ENCODE measurements around the gene EXOSC3. TPM values are rescaled to one million over a fixed set of nuclear protein-coding genes. Genes with fewer than 3 reads are reported as not detected.
"Not testable (repeated sequence)": the region's sequence is repeated elsewhere in the genome, so short reads cannot be mapped to it uniquely, and the experiment has no call there.

EXOSC3 gene
- total RNA-seq, 2 donors from 2014 or later = 27.4 to 51.1 TPM

DNA sequence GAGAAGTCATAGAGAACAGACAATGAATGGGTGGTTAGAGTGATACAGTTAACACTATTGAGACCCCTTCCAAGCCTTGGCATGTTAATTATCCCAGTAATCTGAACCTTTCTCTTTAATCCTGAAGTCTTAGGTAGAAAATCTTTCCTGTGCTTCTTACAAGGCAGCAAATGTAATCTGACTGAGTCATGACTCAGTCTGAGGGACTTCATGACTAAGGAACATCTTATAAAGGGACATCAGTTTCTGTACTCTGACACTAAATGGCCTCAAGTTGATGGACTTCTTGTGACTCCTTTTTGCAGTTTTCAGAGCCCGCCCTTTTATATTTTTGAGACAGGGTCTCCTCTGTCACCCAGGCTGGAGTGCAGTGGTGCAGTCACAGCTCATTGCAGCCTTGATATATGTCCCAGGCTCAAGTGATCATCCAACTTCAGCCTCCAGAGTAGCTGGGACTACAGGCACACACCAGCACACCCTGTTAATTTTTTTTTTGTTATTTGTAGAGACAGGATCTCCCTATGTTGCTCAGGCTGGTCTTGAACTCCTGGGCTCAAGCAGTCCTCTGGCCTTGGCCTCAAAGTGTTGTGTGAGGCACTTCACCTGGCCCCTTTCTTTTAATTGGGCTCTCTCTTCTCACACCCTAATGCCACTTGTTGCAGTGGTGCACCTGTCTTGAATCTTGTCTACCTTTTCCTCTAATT lies 9.5 kb downstream of the EXOSC3 start:
- peaks cover 12% of the 10 kb centered on the region for H3K36me3 ChIP-seq
- no peaks in the 10 kb centered on the region for H3K27me3 ChIP-seq
- H3K27ac ChIP-seq = no peak overlapping the region
- H3K9me3 ChIP-seq = no peaks in the 10 kb centered on the region
- no peak for DNase-seq
- no peak overlapping the region for H3K4me3 ChIP-seq
- TF ChIP-seq, protein P1, sequence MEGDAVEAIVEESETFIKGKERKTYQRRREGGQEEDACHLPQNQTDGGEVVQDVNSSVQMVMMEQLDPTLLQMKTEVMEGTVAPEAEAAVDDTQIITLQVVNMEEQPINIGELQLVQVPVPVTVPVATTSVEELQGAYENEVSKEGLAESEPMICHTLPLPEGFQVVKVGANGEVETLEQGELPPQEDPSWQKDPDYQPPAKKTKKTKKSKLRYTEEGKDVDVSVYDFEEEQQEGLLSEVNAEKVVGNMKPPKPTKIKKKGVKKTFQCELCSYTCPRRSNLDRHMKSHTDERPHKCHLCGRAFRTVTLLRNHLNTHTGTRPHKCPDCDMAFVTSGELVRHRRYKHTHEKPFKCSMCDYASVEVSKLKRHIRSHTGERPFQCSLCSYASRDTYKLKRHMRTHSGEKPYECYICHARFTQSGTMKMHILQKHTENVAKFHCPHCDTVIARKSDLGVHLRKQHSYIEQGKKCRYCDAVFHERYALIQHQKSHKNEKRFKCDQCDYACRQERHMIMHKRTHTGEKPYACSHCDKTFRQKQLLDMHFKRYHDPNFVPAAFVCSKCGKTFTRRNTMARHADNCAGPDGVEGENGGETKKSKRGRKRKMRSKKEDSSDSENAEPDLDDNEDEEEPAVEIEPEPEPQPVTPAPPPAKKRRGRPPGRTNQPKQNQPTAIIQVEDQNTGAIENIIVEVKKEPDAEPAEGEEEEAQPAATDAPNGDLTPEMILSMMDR (IDR thresholded peaks at IDR 0.05) = no peak
- H3K9ac ChIP-seq (ENCODE audit: low read depth in 2 of 2, low read length in 2 of 2) = no peak overlapping the region
- no peaks in the 10 kb centered on the region for H3K4me1 ChIP-seq
- intact Hi-C loops (cut with DNase I) = no loop called here

DNA sequence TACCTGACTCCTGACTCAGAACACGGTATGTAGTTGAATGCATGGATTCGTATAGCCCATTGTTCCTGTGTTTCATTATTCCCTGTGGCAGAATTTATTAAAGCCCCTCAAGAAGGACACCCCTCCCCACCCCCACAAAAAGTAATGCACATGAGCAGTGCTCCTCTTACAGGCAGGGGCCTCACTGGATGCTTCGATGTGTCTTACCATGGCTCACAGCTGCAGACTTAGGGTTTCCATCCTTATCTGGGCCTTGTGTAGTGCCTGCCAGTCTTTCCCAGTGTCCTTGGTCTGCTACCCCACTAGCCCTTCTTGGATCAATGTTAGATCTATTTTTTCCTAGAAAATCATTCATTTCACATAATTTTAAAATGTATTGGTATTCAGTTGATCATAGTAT lies 14.9 kb downstream of the EXOSC3 start:
- TF ChIP-seq, protein P1 (IDR thresholded peaks at IDR 0.05) = no peak
- Histone ChIP-seq H3K9ac (ENCODE audit: low read depth in 2 of 2, low read length in 2 of 2) (no peak overlapping the region), H3K4me1 (no peaks in the 10 kb centered on the region), H3K36me3 (no peaks in the 10 kb centered on the region), H3K27ac (no peak overlapping the region), H3K27me3 (no peaks in the 10 kb centered on the region), H3K4me3 (no peak overlapping the region), H3K9me3 (no peaks in the 10 kb centered on the region)
- intact Hi-C loops (cut with DNase I) = no loop called here
- no peak for DNase-seq

DNA sequence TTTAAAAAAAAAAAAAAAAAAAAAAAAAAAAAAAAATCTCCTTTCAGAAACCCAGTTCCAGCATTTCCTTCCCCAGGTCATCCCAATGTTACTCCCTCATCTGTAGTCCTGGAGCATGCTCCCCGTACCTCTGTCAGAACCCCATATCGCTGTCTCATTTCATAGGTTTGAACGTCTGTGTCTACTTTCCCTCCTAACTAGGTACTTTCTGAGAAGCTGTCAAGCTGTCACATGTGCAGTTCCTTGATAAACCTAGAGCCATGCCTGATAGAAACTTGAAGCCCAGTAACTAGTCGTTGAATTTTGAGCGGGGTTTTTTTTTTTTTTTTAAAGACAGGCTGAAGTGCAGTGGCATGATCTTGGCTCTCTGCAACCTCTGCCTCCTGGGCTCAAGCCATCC lies 15.6 kb downstream of the EXOSC3 start:
- Histone ChIP-seq H3K36me3 (no peaks in the 10 kb centered on the region), H3K9ac (ENCODE audit: low read depth in 2 of 2, low read length in 2 of 2) (no peak overlapping the region), H3K4me3 (no peak overlapping the region), H3K27me3 (no peaks in the 10 kb centered on the region), H3K4me1 (no peaks in the 10 kb centered on the region), H3K27ac (no peak overlapping the region), H3K9me3 (no peaks in the 10 kb centered on the region)
- intact Hi-C loops (cut with DNase I) = no loop called here
- DNase-seq = no peak
- TF ChIP-seq, protein P1 (IDR thresholded peaks at IDR 0.05) = no peak

DNA sequence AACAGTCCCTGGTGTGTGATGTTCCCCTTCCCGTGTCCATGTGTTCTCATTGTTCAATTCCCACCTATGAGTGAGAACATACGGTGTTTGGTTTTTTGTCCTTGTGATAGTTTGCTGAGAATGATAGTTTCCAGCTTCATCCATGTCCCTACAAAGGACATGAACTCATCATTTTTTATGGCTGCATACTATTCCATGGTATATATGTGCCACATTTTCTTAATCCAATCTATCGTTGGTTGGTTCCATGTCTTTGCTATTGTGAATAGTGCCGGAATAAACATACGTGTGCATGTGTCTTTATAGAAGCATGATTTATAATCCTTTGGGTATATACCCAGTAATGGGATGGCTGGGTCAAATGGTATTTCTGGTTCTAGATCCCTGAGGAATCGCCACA lies 19.6 kb downstream of the EXOSC3 start:
- H3K36me3 ChIP-seq; H3K9ac ChIP-seq (ENCODE audit: low read depth in 2 of 2, low read length in 2 of 2); H3K4me1 ChIP-seq; H3K4me3 ChIP-seq; DNase-seq; H3K9me3 ChIP-seq; H3K27me3 ChIP-seq; intact Hi-C loops (cut with DNase I); H3K27ac ChIP-seq: not testable (repeated sequence)

DNA sequence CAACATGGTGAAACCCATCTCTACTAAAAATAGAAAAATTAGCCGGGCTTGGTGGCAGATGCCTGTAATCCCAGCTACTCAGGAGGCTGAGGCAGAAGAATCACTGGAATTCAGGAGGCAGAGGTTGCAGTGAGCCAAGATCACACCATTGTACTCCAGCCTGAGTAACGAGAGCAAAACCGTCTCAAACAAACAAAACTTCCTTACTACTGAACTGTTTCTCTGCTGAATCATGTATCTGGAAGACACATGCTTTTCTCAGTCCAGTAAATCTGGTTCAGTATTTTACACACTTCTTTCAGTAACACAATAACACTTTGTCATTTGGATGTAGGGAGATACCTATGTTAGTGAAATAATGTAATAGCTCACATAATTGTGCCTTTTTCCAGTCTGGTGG lies 23.4 kb downstream of the EXOSC3 start:
- no peak overlapping the region for H3K27ac ChIP-seq
- H3K9ac ChIP-seq (ENCODE audit: low read depth in 2 of 2, low read length in 2 of 2) = no peak overlapping the region
- intact Hi-C loops (cut with DNase I) = no loop called here
- no peaks in the 10 kb centered on the region for H3K36me3 ChIP-seq
- no peak for DNase-seq
- no peaks in the 10 kb centered on the region for H3K27me3 ChIP-seq
- H3K9me3 ChIP-seq = no peaks in the 10 kb centered on the region
- no peaks in the 10 kb centered on the region for H3K4me1 ChIP-seq
- H3K4me3 ChIP-seq = no peak overlapping the region
- TF ChIP-seq, protein P1 (IDR thresholded peaks at IDR 0.05) = no peak

DNA sequence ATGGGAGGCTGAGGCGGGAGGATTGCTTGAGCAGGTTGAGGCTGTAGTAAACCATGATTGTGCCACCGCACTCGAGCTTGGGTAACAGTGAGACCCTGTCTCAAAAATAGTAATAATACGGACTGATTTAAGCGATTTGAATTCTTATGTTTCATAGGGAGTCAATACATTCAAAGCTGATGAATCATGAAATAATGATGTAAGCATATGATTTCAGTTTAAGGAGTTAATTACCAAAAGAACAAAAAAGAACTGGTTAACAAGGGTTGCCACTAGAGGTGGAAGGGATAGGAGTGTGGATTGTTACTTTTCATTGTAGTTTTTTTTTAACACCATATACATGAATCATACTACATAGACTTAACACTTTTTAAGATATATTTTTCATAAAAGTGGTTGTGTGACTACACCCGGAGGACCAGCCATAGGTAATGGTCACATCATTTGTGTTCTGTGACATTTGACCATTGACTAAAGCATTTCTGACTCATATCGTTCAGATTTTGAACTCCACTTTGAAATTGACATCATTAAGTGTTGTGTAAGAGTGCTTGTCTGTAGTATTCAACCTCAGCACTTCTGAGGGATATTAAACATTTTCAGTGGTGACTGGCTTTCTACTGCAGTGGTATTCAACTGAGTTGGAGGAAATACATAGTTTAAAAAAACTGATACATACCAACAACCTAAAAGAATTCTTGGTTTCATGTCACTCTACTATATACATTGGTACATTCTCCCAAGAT lies 24.3 kb downstream of the EXOSC3 start:
- no peak overlapping the region for H3K4me3 ChIP-seq
- H3K36me3 ChIP-seq = no peaks in the 10 kb centered on the region
- H3K27ac ChIP-seq = no peak overlapping the region
- H3K9me3 ChIP-seq = no peaks in the 10 kb centered on the region
- H3K27me3 ChIP-seq = no peaks in the 10 kb centered on the region
- intact Hi-C loops (cut with DNase I) = no loop called here
- no peaks in the 10 kb centered on the region for H3K4me1 ChIP-seq
- DNase-seq = no peak
- TF ChIP-seq, protein P1 (IDR thresholded peaks at IDR 0.05) = no peak
- no peak overlapping the region for H3K9ac ChIP-seq (ENCODE audit: low read depth in 2 of 2, low read length in 2 of 2)
